Activated T-helper 2 cell treated with anti-CD3 and anti-CD28 coated beads, Interferon-gamma antibody, Interleukin-2, Interleukin-4, amounts not matched to agents 10 μg/mL and 5 μg/mL and 100 μg/mL, durations not matched to agents 14 hours and 24 hours and 36 hours (primary cell): ENCODE data around the gene MVB12A. TPM values are rescaled to one million over a fixed set of nuclear protein-coding genes. Genes with fewer than 3 reads are reported as not detected.

Source experiments
- DNase-seq: peaks from one replicate; pipeline ENCODE4 v3.0.0; 2021; ENCODE audit warnings: low spot score
- H3K27ac Mint-ChIP-seq: one replicate; pipeline ENCODE4 v1.8.0; 2021; ENCODE audit warnings: mixed read lengths
- H3K27me3 Mint-ChIP-seq: one replicate; pipeline ENCODE4 v1.8.0; 2021; ENCODE audit warnings: low read depth, mixed read lengths
- H3K36me3 Mint-ChIP-seq: one replicate; pipeline ENCODE4 v1.8.0; 2021; ENCODE audit warnings: low read depth, mixed read lengths
- H3K4me1 Mint-ChIP-seq: one replicate; pipeline ENCODE4 v1.8.0; 2021; ENCODE audit warnings: low read depth, mixed read lengths
- H3K4me3 Mint-ChIP-seq: one replicate; pipeline ENCODE4 v1.8.0; 2021; ENCODE audit warnings: low read depth, mild to moderate bottlenecking, moderate library complexity, mixed read lengths
- H3K9me3 Mint-ChIP-seq: one replicate; pipeline ENCODE4 v1.8.0; 2021; ENCODE audit warnings: mixed read lengths
- intact Hi-C: fragments of 100-400 bp; cut with micrococcal nuclease; formaldehyde crosslinking; loops from one replicate; pipeline ENCODE4 v1.15.1; 2023
- total RNA-seq: library from RNA; stranded (reverse); gene quantifications from 2 replicates; pipeline ENCODE4 v1.2.3, GENCODE V29; 2022

The MVB12A gene
- total RNA-seq, 1 donor from 2014 or later, result 41.1 TPM

DNA sequence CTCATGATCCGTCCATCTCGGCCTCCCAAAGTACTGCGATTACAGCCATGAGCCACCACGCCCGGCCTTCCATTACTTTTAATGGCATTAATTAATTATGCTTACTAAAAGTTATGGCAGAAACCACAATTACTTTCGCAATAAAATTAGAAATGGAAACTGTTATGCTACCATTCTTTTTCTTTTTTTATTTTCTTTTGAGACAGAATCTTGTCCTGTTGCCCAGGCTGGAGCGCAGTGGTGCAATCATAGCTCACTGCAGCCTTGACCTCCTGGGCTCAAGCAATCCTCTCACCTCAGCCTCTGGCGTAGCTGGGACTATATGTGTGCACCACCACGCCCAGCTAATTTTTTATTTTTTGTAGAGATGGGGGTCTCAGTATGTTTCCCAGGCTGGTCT, 9.9 kb upstream of the MVB12A start:
- no peak for DNase-seq
- peaks cover 31% of the 10 kb centered on the region for H3K4me1 Mint-ChIP-seq
- H3K36me3 Mint-ChIP-seq, result peaks cover 39% of the 10 kb centered on the region
- no peaks in the 10 kb centered on the region for H3K27me3 Mint-ChIP-seq
- H3K27ac Mint-ChIP-seq, result no peak overlapping the region
- no peak overlapping the region for H3K4me3 Mint-ChIP-seq
- H3K9me3 Mint-ChIP-seq, result no peaks in the 10 kb centered on the region
- intact Hi-C loops, result loop anchor here (5.0 kb wide), 3 partner anchors 57 to 103 kb away; partner anchors contain the start of genes DDA1, GTPBP3 and MRPL34

GRCh38 chr19:17411801-17412200, 8.0 kb upstream of the MVB12A start:
- Mint-ChIP-seq H3K4me3 (no peak overlapping the region), H3K27me3 (no peaks in the 10 kb centered on the region), H3K27ac (no peak overlapping the region), H3K4me1 (peaks cover 19% of the 10 kb centered on the region), H3K9me3 (no peaks in the 10 kb centered on the region), H3K36me3 (peaks cover 47% of the 10 kb centered on the region)
- DNase-seq, result no peak
- intact Hi-C loops, result no loop called here

DNA sequence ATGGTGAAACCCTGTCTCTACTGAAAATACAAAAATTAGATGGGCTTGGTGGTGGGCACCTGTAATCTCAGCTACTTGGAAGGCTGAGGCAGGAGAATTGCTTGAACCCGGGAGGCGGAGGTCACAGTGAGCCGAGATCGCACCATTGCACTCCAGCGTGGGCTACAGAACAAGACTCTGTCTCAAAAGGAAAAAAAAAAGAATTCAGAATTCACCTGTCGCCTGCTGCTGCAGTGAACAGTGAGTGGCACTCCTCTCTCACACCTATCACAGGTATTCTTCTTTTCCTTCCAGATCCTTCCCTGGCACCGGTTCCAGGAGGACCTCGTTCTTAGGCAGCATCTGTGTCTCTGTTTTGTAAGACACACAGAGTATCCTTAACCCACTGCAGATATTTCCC, 5.8 kb upstream of the MVB12A start:
- Mint-ChIP-seq H3K27ac (no peak overlapping the region), H3K36me3 (peaks cover 44% of the 10 kb centered on the region), H3K9me3 (no peaks in the 10 kb centered on the region), H3K4me1 (peaks cover 12% of the 10 kb centered on the region), H3K4me3 (no peak overlapping the region), H3K27me3 (no peaks in the 10 kb centered on the region)
- no peak for DNase-seq
- intact Hi-C loops, result no loop called here

DNA sequence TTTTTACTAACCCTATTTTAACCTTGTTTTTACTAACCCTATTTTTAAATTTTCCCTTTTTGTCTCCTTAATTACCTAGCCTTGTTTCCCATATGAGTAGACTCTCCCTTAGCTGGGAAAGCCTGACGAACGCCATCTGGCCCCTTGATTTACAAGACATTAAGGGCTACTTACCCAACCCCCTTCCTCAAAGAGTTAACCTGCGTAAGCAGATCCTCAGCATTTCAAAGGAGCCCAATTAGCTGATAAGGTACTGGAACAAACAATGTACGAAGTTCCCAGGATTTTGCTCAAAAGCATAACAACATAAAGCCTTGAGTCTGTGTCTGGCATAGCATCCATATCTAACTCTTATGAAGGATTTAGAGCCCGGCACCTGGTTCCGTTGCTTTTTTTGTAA, 4.7 kb upstream of the MVB12A start:
- Mint-ChIP-seq H3K9me3 (no peaks in the 10 kb centered on the region), H3K27me3 (no peaks in the 10 kb centered on the region), H3K4me3 (no peak overlapping the region), H3K36me3 (peaks cover 44% of the 10 kb centered on the region), H3K27ac (no peak overlapping the region), H3K4me1 (peaks cover 17% of the 10 kb centered on the region)
- intact Hi-C loops, result no loop called here
- no peak for DNase-seq

- H3K27ac Mint-ChIP-seq, result peak overlapping the region; percentile 88
- intact Hi-C loops, result loop anchor here (1.0 kb wide), 1 partner anchor 13 kb away; the partner anchor contains the start of gene BST2
- peaks cover 38% of the 10 kb centered on the region for H3K36me3 Mint-ChIP-seq
- no peak for DNase-seq
- no peaks in the 10 kb centered on the region for H3K27me3 Mint-ChIP-seq
- no peaks in the 10 kb centered on the region for H3K9me3 Mint-ChIP-seq
- H3K4me1 Mint-ChIP-seq, result peaks cover 11% of the 10 kb centered on the region
- H3K4me3 Mint-ChIP-seq, result peak overlapping the region; percentile 90
Measured at GRCh38 chr19:17418710-17419109, 1.1 kb upstream of the MVB12A start.

DNA sequence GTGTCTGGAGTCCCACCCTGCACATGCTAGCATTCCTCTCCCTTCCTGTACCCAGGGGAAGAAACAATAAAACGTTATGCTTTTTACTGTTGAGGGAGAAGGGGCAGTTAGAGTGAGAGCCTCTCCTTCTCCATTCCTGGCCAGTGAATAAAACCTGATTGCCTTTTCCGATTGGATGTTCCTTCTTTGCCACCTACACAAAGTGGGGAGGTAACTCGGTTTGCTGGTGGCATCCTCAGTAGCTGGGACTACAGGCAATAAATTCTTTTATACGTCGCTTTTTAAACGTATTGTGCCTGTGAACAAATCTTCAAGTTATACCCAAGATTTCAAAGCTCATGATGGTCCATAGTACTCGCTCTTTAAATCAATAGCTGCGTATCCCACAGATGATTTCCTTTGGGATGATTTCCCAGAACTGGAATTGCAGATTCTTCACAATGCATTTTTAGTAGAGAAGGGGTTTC, 660 bp upstream of the MVB12A start:
- H3K4me3 Mint-ChIP-seq, result peak overlapping the region; percentile 90
- H3K27me3 Mint-ChIP-seq, result no peaks in the 10 kb centered on the region
- H3K4me1 Mint-ChIP-seq, result peaks cover 11% of the 10 kb centered on the region
- DNase-seq, result no peak
- intact Hi-C loops, result loop anchor here (1.0 kb wide), 1 partner anchor 14 kb away; the partner anchor contains the start of gene BST2
- peak overlapping the region; percentile 88 for H3K27ac Mint-ChIP-seq
- H3K36me3 Mint-ChIP-seq, result peaks cover 35% of the 10 kb centered on the region
- no peaks in the 10 kb centered on the region for H3K9me3 Mint-ChIP-seq

DNA sequence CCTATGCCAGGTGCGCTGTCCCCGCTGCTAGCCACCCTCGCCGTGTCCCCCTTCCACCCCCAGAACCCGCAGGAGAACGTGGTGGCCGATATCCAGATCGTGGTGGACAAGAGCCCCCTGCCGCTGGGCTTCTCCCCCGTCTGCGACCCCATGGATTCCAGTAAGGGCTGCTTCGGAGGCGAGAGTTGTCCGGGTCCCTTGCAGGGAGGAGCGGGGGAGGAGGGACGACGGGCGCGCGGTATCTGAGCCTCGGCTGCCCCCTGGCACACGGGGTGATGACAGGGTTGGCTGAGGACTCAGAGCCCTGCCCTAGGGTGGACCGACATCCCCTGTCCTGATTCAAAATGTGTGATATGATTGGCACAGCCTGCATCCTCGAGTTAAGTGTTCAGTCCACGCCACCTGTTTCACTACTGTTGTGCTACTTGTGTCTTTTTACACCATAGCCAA, 653 bp downstream of the MVB12A start:
- peaks cover 12% of the 10 kb centered on the region for H3K4me1 Mint-ChIP-seq
- H3K9me3 Mint-ChIP-seq, result no peaks in the 10 kb centered on the region
- no peaks in the 10 kb centered on the region for H3K27me3 Mint-ChIP-seq
- H3K4me3 Mint-ChIP-seq, result peak overlapping the region; percentile 90
- H3K36me3 Mint-ChIP-seq, result peaks cover 27% of the 10 kb centered on the region
- DNase-seq, result peak; percentile 20
- H3K27ac Mint-ChIP-seq, result peak overlapping the region; percentile 60
- intact Hi-C loops, result no loop called here

- Mint-ChIP-seq H3K9me3 (no peaks in the 10 kb centered on the region), H3K27ac (no peak overlapping the region), H3K36me3 (peaks cover 21% of the 10 kb centered on the region), H3K4me1 (peaks cover 12% of the 10 kb centered on the region), H3K4me3 (no peak overlapping the region), H3K27me3 (no peaks in the 10 kb centered on the region)
- intact Hi-C loops, result no loop called here
- no peak for DNase-seq
Measured at GRCh38 chr19:17421942-17422341, 2.1 kb downstream of the MVB12A start.

DNA sequence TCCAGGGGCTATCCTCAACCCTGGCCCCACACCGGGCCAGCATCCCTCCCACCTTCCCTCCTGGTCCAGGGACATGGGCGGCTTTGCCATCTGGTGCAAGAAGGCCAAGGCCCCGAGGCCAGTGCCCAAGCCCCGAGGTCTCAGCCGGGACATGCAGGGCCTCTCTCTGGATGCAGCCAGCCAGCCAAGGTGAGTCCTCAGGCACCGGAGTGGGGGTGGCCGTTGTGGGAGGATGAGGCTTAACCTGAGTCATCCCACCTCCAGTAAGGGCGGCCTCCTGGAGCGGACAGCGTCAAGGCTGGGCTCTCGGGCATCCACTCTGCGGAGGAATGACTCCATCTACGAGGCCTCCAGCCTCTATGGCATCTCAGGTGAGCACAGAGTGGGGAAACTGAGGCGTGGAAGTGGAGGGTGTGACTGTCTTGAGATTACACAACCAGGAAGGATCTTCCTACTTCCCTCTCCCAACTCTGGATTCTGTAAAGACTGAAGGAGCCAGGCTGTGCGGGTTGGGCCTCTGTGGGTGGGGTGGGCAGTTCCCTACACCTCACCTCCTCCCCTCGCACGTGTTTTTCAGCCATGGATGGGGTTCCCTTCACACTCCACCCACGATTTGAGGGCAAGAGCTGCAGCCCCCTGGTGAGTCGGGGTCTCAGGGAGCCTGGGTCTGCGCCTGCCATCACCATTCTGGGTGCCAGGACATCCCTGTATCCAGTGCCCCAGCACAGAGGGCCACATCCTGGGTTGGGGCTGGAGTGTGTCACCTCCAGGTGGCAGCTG, 3.8 kb downstream of the MVB12A start:
- Mint-ChIP-seq H3K4me1 (peaks cover 12% of the 10 kb centered on the region), H3K4me3 (no peak overlapping the region), H3K27ac (no peak overlapping the region), H3K27me3 (no peaks in the 10 kb centered on the region), H3K36me3 (peaks cover 15% of the 10 kb centered on the region), H3K9me3 (no peaks in the 10 kb centered on the region)
- intact Hi-C loops, result no loop called here
- no peak for DNase-seq

DNA sequence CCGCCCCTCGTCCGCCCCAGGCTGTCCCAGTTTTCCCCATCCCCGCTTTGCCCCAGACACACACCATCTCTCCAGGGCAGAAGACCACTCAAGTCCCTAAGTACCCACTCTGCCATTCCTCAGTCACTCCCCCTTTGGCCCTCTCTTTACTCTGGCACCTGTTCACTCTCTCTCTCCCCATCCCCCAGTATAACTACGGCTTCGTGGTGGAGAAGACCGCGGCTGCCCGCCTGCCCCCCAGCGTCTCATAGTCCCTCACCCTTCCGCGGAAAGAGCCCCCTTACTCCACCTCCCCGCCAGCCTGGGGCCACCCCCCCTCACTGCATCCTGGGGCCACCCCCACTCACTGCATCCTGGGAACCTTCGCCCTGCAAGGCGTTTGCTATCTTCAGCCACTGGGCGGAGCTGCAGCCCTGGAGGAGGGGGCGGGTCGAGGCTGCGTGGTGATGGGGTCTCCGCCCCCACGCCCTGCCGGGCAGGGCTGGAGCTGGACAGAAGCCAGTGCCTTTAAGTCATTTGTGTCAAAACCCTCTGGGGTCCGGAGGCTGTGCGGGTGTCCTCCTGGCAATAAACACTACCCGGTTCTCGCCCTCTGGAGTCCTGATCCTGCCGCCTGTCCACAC, 5.0 kb downstream of the MVB12A start:
- no peak overlapping the region for H3K4me3 Mint-ChIP-seq
- intact Hi-C loops, result no loop called here
- no peaks in the 10 kb centered on the region for H3K27me3 Mint-ChIP-seq
- H3K27ac Mint-ChIP-seq, result no peak overlapping the region
- H3K36me3 Mint-ChIP-seq, result peaks cover 15% of the 10 kb centered on the region
- H3K4me1 Mint-ChIP-seq, result peaks cover 6% of the 10 kb centered on the region
- H3K9me3 Mint-ChIP-seq, result no peaks in the 10 kb centered on the region
- peak; percentile 21 for DNase-seq

GRCh38 chr19:17429641-17430113, 9.8 kb downstream of the MVB12A start:
- no peak for DNase-seq
- intact Hi-C loops, result no loop called here

DNA sequence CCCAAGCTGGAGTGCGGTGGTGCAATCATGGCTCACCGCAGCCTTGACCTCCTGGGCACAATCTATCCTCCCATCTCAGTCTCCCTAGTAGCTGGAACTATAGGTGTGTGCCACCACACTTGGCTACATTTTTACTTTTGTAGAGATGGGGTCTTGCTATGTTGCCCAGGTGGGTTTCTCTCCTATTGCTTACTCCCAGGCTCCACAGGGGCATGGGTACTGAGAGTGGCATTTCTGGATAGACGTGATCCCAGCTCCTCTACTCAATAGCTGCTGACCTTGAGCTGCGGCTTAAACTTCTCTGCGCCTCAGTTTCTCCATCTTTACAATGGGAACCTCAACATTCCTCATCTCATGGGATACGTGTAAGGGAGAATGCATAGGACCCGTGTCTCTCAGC, 11.6 kb downstream of the MVB12A start:
- no peaks in the 10 kb centered on the region for H3K27me3 Mint-ChIP-seq
- intact Hi-C loops, result no loop called here
- no peak overlapping the region for H3K4me3 Mint-ChIP-seq
- no peak for DNase-seq
- H3K27ac Mint-ChIP-seq, result no peak overlapping the region
- H3K4me1 Mint-ChIP-seq, result no peaks in the 10 kb centered on the region
- no peaks in the 10 kb centered on the region for H3K36me3 Mint-ChIP-seq
- H3K9me3 Mint-ChIP-seq, result no peaks in the 10 kb centered on the region

More at GRCh38 chr19:17429641-17430113, 9.8 kb downstream of the MVB12A start:
- Mint-ChIP-seq H3K9me3 (no peaks in the 10 kb centered on the region), H3K27me3 (no peaks in the 10 kb centered on the region), H3K4me1 (no peaks in the 10 kb centered on the region), H3K27ac (no peak overlapping the region), H3K4me3 (no peak overlapping the region), H3K36me3 (no peaks in the 10 kb centered on the region)

DNA sequence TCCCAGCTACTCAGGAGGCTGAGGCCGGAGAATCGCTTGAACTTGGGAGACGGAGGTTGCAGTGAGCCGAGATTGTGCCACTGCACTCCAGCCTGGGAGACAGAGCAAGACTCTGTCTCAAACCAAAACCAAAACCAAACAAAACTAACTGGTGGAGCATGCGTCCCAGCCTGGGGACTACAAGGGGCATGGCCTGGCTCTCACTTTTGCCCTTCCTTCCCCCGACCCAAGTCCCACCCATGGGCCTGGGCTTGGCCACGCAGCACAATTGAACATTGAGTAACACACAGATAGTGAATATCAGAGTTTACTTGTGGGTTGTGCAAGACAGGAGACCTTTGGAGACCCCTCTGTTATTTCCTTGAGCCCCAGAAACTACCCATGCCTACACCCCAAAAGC, 15.4 kb downstream of the MVB12A start:
- no peak overlapping the region for H3K4me3 Mint-ChIP-seq
- no peaks in the 10 kb centered on the region for H3K9me3 Mint-ChIP-seq
- intact Hi-C loops, result no loop called here
- H3K27ac Mint-ChIP-seq, result no peak overlapping the region
- no peaks in the 10 kb centered on the region for H3K27me3 Mint-ChIP-seq
- H3K4me1 Mint-ChIP-seq, result no peaks in the 10 kb centered on the region
- no peaks in the 10 kb centered on the region for H3K36me3 Mint-ChIP-seq
- DNase-seq, result no peak
